T1000 (cell line): ENCODE measurements around the gene UMOD.

Experiments
- DNase-seq: peaks from one replicate; lab custom pipeline; 2025; ENCODE audit warnings: mixed read lengths; lab: John Stamatoyannopoulos, UW

UMOD gene

GRCh38 chr16:20352615-20353014 is at the start of gene UMOD:
Gene UMOD, minus strand, starts transcription at chr16:20352715. Its CDS starts 1,978 bp downstream, at chr16:20350737.
- no peak for DNase-seq

GRCh38 chr16:20401475-20402016 is 49.0 kb upstream of the UMOD start:
- DNase-seq = no peak

- DNase-seq = no peak
Measured at GRCh38 chr16:20401066-20401465, 48.6 kb upstream of the UMOD start.

- no peak for DNase-seq
Measured at GRCh38 chr16:20399185-20399584, 46.7 kb upstream of the UMOD start.

GRCh38 chr16:20398603-20399002 is 46.1 kb upstream of the UMOD start:
- no peak for DNase-seq

DNA sequence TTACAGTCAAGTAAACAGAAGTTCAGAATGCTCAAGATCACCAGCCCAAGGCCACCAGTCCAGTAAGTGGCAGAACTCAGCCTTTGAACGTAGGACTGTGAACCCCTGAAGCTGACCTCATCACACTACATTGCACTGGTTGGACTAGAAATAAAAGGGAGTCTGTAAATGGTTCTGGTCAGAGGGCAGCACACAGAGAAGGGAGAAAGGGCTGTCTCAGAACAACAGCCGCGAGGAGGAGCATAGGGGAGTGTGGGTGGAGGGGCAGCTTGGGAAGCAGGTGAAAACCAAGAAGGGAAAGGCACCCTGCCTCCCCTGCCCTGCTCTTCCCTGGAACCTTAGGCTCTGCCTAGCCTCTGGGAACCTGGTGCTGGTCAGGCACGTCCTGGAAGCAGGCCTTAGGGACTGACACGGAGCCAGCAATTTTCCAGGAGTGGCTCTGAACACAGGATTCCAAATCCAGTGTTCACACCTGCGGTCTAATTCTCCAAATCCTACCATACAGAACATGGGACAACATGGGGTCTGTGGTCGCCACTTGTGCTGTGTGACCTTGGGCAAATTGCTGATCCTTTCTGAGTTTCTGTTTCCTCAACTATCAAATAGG is 45.1 kb upstream of the UMOD start:
- no peak for DNase-seq

GRCh38 chr16:20396846-20397467 is 44.4 kb upstream of the UMOD start:
- DNase-seq = no peak

GRCh38 chr16:20395946-20396345 is 43.4 kb upstream of the UMOD start:
- DNase-seq = no peak

- DNase-seq = no peak
Measured at GRCh38 chr16:20393801-20394577, 41.5 kb upstream of the UMOD start.

DNA sequence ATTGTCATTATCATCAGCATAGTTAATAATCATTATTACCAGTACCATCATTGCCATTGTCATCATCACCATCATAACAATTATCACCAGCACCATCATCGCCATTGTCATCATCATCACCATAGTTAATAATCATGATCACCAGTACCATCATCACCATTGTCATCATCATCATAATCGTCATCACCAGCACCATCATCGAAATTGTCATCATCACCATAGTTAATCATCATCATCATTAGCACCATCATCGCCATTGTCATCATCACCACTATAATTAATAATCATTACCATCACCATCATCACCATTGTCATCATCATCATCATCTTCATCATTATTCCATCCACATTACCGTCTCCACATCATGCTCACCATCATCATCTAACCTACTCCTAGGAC is 38.5 kb upstream of the UMOD start:
- no peak for DNase-seq

- no peak for DNase-seq
Measured at GRCh38 chr16:20388854-20389253, 36.3 kb upstream of the UMOD start.

DNA sequence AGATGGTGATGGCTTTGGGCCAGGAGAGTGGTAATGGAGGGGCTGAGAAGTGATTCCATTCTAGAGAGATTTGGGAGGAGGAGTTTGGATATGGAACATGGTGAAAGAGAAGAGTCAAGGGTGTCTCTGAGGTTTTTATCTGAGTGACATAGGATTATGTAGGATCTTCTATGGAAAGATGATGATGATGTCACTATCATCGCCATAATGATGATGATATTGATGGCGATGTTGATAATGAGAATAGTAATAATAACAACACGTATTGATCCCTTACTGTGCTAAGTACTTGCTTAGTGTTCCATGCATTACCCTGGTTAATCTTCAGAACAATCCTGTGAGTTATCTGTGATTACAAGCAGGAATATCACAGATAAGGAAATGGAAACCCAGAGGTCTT is 35.5 kb upstream of the UMOD start:
- no peak for DNase-seq

DNA sequence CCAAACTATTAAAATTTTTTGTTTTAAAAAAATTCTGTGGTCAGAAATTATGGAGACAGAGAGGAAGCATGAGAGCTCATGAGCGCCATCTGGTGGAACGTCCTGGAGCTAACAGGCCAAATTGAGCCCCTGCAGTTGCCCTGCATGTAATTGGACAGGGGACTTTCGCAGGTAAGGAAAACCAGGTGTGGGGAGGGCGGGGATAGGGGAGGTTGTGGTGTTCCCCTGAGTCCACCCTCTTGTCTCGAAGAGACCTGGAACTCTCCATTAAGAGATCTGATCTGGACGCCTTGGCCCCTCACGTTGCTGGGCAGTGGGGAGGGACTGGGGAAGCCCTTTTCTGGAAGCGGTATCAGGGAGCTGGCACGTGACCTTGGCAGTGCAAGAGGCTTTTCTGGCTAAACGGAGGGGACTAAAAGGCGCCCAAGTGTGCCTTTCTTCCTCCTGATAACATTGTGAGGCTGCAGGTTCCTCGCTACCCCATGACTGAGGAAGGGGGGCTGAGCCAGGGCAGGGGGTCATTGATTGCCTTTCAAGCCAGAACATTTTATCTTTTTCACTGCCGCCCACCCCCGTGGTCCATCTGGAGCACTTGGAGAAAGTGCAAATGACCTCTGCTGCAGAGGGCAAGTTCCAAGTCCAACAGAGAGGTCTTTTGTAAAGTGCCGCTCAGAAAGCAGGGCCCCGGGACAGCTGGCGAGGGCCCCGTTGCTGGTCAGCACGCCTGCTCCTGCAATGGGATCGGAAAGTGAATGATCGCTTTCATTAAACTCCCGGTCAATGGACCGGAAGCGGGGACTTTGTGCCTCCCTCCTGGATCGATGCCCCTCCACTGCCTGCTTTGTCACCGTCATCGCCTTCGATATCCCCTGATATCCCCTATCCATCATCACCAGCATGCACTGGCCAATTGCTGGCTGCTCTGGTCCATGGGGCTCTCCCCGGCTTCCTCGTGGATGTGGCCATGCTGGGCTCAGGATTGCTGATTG is 33.6 kb upstream of the UMOD start:
- DNase-seq = peak; percentile 26

GRCh38 chr16:20383106-20384029 is 30.9 kb upstream of the UMOD start:
- peak; percentile 12 for DNase-seq

DNA sequence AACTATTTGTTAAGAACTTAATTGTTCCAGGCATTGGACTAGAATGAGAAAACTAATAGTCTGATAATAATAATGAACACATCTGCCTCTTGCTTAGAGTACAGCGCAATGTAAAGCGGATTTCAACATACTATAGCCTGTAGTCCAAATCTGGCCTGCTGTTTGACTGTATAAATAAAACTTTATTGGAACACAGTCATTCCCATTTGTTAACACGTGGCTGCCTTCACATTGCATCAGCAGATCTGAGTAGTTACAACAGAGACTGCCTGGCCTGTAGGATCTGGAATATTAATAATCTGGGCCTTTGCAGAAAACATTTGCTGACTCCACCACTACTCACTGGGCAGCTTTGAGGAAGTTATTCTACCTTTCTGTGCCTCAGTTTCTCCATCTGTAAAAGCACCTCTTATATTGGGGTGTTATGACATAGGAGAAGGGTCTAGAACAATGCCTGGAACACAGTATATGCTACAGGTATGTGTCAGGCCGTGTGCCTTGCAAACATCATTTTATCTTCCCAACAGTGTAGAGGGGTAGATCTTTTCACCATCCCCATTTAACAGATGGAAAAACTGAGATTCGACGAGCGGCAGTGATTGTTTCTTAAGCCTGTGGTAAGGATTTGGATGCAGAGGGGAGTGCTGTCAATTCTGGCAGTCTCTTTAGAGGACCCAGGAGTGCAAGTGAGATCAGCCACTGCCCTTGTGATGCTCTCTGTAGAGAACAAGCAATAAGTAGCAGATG is 29.9 kb upstream of the UMOD start:
- DNase-seq = no peak

GRCh38 chr16:20380782-20381181 is 28.3 kb upstream of the UMOD start:
- no peak for DNase-seq

DNA sequence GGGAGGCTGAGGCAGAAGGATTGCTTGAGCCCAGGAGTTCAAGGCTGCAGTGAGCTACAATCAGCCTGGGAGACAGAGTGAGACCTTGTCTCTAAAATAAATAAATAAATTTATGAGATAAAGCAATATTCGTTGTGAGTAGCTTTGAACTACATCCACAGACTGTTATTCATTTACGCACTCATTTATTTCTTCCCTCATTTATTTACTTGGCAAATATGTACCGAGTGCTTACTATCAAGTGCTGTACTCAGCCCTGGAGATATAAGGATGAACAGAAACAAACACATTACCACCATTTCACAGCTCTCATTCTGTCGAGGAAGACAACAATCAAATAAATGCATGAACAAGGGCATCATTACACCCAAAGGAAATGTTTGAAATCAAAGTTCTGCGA is 24.7 kb upstream of the UMOD start:
- no peak for DNase-seq

- DNase-seq = no peak
Measured at GRCh38 chr16:20372701-20373100, 20.2 kb upstream of the UMOD start.

- DNase-seq = no peak
Measured at GRCh38 chr16:20369452-20370054, 17.0 kb upstream of the UMOD start.

- DNase-seq = no peak
Measured at GRCh38 chr16:20364051-20364450, 11.5 kb upstream of the UMOD start.
